ENCODE data around the gene LACTBL1.

DNA sequence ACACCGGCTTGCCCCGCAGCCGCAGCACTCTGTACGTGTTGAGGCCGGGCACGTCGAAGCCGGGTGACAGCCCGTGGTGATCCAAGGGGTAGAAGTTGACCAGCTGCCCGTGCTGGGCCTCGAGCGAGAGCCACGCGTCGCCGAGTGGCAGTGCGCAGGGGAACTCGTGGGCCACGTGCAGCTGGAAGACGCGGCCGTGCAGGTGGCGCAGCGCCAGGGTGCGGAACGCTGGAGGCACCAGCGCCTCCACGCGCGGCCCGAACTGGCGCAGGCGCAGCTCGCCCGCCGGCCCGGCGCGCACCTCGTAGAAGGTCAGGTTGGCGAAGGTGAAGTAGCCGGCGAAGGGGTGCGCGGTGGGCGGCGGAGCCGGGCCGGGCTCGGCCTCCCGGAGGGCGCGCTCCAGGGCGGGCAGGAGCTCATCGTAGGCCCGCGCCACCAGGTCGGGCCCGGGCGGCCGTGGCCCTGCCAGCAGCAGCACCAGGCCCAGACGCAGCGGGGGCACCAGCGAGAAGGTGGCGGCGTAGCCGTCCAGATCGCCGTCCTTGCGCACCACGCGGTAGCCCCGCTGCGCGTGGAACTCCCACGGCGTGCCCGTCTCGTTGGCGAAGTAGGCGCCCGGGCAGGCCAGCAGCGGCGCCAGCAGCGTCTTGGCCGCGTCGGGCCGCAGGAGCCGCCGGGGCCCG, 19.5 kb downstream of the LACTBL1 start:
- TF ChIP-seq, protein P1, sequence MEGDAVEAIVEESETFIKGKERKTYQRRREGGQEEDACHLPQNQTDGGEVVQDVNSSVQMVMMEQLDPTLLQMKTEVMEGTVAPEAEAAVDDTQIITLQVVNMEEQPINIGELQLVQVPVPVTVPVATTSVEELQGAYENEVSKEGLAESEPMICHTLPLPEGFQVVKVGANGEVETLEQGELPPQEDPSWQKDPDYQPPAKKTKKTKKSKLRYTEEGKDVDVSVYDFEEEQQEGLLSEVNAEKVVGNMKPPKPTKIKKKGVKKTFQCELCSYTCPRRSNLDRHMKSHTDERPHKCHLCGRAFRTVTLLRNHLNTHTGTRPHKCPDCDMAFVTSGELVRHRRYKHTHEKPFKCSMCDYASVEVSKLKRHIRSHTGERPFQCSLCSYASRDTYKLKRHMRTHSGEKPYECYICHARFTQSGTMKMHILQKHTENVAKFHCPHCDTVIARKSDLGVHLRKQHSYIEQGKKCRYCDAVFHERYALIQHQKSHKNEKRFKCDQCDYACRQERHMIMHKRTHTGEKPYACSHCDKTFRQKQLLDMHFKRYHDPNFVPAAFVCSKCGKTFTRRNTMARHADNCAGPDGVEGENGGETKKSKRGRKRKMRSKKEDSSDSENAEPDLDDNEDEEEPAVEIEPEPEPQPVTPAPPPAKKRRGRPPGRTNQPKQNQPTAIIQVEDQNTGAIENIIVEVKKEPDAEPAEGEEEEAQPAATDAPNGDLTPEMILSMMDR (IDR thresholded peaks at IDR 0.05): no peak
- no peak for TF ChIP-seq POLR2A (IDR thresholded peaks at IDR 0.05)
